Stimulated activated CD4-positive, alpha-beta T cell treated with anti-CD3 and anti-CD28 coated beads, Interleukin-12 subunit alpha, Interleukin-12 subunit beta, amount 100 ng/mL, for 48 hours (primary cell): ENCODE measurements around the gene VAMP3.
"Not testable (repeated sequence)": the region's sequence is repeated elsewhere in the genome, so short reads cannot be mapped to it uniquely, and the experiment has no call there.

Source experiments
- DNase-seq, 3 donors: peaks; one replicate each; pipeline ENCODE4 v3.0.0-alpha.2; 2020; ENCODE audit warnings: low read depth in 2 of 3, low spot score in 1 of 3

VAMP3 gene

DNA sequence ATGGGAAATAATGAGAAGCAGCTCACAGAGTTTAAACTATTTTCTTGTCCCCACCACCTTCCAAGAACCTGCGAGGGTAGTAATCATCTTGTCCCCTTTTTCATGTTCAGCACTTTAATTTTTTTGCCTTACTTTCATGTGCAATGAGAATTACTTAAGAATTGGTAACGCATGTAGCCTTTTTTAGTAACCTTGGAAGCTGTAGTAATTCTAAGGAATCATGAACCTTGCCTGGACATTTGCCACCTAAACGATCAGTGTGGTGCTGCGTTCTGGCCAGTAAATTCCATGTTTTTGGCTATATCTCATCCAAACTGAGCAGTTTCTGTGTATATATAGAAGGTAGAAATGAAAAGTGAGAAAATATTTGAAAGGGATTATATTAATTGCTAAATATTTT lies 3.9 kb upstream of the VAMP3 start:
- DNase-seq: no peak

GRCh38 chr1:7768583-7768982 lies 2.5 kb upstream of the VAMP3 start:
- no peak for DNase-seq

- no peak for DNase-seq
These were observed 1.3 kb upstream of the VAMP3 start for GRCh38 chr1:7769673-7770412.

- DNase-seq: no peak
These were observed 463 bp upstream of the VAMP3 start for GRCh38 chr1:7770669-7770996.

DNA sequence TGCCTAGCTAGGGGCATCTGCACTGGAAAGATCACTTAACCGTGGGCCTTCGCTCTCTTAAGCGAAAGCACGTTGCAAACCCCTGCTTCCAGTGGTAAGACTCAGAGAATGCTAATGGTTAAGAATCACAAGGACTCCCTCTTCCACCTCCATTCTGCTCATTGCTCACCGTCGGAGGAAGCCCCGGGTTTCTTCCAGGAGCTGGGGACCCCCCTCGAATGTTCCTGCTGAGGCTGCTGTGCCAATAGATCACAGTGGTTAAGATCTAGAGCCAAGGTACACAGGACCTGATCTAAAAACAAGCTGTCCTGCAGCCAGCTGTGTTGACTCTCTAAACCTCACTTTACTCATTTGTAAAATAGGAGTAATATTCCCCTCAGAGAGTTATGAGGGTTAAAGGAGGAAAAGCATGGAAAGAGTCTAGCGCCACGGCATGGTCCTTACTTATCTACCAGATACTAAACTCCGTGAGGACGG lies 765 bp downstream of the VAMP3 start:
- no peak for DNase-seq

GRCh38 chr1:7777591-7777990 lies 6.5 kb downstream of the VAMP3 start:
- DNase-seq: no peak

DNA sequence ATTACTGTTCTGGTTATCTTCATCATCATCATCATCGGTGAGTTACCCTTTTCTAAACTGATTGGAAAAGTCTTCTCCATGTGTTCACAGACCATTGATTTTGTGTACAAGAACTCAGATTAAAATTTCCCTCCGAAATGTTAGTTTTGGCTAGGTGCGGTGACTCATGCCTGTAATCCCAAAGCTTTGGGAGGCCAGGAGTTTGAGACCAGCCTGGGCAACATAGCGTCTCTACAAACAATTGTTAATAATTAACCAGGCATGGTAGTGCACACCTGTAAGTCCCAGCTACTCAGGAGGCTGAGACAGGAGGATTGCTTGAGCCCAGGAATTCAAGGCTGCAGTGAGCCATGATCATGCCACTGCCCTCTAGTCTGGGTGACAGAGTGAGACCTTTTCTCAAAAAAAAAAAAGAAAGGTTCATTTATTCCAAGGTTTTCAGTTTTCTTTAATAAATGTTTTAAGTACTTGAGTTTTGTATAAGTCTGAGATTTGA lies 7.1 kb downstream of the VAMP3 start:
- no peak for DNase-seq

- no peak for DNase-seq
These were observed 9.9 kb downstream of the VAMP3 start for GRCh38 chr1:7780976-7781375.

DNA sequence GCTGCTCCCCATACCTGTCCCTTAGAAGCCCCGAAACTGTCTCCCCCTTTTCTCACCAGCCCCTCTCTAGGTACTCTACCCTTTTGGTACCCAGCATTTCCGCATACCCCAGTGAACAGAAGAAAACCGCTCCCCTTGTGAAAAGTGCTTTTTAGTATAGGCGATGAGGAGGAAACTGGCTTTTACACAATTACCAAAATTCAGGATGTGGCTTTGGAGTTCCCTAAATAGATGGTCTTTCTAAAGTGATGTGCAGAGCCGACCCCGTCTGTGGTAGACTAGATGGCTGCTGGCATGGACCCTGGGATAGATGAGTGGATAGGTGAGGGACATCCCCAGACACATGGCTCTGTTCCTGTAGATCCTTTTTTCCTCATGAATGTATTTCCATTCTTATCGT lies 10.4 kb downstream of the VAMP3 start:
- no peak for DNase-seq

DNA sequence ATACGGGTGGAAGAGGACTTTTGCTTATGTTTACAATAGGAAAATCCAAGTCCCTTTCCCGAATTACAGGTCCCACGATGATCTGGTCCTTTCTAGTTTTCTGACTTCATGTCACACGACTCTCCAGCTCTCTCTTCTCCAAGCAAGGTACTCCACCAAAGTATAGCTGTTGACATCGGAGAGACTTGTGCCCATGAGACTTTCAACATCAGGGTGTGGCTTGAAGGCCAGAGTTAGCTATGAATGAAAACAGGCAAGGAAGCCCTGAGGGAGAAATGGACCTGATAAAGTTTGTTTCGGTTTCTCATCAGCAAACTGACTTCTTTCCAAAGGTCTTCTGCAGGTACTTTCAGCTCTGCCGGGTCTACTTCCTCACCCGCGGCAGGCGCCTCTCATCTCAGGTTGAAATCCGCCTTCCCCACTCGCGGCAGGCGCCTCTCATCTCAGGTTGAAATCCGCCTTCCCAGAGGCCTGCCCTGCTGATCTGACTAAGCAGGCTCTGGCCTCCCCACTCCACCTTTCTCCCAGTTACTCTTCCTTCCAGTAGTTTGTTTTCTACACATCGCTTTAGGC lies 10.9 kb downstream of the VAMP3 start:
- no peak for DNase-seq

DNA sequence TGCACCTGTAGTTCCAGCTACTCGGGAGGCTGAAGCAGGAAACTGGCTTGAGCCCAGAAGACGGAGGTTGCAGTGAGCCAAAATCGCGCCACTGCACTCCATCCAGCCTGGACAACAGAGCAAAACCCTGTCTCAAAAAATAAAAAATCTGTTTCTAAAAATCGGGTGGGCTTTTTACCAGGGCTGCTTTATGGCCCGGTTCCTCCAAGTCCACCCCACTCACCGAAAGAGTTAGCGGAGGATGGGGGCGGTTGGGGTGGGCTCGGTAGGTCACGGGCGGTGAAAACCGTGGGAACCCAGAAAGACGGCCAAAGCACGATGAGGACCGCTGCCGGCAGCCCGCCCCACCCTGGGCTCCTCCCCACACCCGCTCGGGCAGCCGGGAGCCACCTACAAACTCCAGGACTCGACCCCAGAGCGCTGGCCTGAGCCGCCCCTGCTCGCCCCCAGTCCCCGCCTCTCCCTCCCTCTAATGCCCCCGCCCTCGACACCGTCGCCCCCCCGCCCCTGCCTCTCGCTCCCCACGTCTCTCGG lies 12.1 kb downstream of the VAMP3 start:
- peak in 1 of 3 donors; percentile 15 for DNase-seq

DNA sequence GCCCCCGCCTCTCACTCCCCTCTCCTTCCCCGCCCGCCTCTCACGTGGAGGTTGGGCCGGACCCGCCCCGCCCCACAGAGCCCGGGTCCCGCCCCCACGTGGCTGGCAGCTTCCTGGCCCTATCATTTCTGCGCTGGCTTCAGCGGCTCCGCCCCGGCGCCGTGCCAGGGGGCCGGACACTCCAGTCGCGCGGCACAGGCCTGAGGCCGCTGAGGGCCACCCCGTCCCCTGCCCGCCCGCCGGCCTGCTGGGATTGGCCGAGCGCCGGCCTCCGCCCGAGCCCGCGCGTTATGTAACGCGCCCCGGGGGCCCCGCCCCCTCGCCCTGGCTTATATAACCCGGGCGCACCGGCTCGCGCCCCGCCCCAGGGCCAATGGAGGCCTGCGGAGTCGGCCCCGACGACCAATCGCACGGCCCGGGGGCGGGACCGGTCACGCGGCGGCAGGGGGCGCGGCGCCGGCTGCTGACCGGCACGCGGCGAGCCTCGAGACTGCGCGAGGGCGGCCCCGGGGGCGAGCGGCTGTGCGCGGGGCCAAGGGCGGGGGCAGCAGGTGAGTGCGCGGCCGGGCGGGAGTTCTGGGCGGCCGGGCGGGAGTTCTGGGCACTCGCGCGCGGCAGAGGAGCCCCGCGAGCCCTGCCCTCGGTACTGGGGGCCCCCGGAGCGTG lies 12.9 kb downstream of the VAMP3 start, which contains the start of gene PER3:
Gene PER3, plus strand, starts transcription at position 466 of the 666 bp plus-strand sequence. CDS start 587 bp downstream, outside the sequence.
- peak; percentile 72 to 87 (median 75) for DNase-seq

- no peak for DNase-seq
These were observed 13.5 kb downstream of the VAMP3 start for GRCh38 chr1:7784492-7785071.

GRCh38 chr1:7785108-7785507 lies 14.0 kb downstream of the VAMP3 start:
- no peak for DNase-seq

DNA sequence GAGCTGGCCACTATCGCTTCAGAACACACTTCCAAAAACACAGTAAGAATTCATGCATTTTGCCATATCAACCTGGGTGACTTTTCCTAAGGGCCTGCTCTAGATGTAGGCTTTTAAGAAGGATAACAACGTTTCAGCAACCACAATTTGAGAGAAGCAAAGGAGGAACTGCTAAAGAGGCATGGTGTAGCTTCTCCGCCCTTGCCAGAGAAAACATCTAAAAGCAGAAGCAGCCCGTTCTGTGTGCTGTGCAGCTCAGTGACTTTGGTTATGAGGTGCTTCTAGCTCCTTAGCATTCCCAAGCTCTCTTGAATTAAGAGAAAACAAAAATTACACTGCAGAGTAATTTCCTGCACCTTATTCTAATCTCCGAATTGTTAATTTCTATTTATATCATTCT lies 15.7 kb downstream of the VAMP3 start:
- no peak for DNase-seq

DNA sequence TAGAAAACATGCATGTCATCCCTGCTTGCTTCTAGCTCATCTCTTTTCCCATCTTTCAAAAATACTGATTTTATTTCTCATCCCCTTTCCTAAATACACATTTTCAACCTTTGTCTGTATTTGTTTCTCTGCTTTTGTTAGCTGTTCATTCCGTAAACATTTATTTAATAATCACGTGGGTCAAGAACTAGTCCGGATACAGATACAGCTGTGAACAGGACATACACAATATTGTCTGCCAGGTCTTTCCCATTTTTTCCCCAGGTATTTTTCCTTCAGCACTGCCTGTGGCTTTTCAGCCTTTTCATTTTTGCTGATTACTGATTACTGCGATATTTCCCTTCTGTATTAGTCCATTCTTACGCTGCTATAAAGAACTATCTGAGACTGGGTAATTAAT lies 18.7 kb downstream of the VAMP3 start:
- DNase-seq: no peak

GRCh38 chr1:7791027-7791426 lies 19.9 kb downstream of the VAMP3 start:
- DNase-seq: not testable (repeated sequence)

DNA sequence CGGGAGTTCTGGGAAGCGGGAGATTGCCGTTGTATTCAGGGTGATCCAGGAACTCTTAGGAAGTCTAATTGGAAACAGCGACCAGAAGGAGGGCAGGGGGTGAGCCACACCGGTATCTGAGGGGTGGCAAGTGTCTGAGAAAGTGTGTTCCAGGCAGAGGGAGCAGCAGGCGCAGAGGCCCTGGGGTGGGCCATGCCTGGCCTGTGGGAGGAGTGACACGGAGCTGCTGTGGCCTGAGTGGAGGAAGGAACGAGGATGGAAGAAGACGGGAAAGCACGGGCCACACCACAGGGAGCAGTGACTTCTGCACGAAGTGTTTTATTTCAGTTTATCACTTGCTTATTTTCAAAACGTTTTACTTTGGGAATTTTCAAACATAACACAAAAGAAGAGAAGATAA lies 24.3 kb downstream of the VAMP3 start:
- DNase-seq: no peak

- no peak for DNase-seq
These were observed 34.4 kb downstream of the VAMP3 start for GRCh38 chr1:7805460-7805859.

DNA sequence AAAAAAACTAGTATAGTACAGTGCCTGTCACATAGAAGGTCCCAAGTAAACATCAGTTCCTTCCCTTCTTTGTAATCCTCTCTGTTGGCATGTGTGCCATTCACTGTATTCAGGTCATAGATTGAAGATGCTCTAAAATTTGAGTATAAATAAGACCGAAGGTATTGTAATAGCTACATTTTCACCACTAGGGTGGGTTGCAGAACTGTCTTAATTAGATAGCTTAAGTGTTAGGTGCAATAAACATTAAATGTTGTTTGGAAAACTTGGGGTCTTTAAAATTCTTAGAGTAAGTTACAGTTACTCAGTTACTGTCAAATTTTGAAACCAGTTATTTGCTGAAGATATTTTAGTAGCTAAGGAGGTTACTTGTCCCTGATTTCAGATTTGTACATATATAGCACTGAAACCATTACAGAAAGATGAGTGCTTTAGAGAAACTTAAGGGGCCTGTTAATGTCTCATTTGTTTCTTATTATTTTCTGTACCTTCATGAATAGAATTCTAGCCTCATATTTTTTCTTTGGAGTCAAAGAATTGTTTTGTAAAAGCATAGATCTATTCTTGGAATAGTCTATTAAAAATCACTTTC lies 37.3 kb downstream of the VAMP3 start:
- no peak for DNase-seq

DNA sequence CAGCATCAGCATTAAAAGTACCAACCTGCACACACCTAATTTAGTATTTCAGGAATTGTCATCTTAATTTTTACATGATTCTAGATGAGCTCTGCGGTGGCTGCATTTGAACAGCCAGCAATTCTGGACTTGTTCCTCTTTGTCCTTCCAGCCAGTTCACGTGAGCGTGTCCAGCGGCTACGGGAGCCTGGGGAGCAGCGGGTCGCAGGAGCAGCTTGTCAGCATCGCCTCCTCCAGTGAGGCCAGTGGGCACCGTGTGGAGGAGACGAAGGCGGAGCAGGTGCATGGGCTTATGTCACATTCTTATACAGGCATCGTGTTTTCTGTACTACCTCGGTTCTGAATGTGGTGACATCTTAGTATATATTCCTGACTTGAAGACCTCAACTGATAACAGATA lies 38.6 kb downstream of the VAMP3 start:
- no peak for DNase-seq
